OCI-LY3 (cell line): ENCODE data around the gene ABHD12.
"Not testable (repeated sequence)": the region's sequence is repeated elsewhere in the genome, so short reads cannot be mapped to it uniquely, and the experiment has no call there.

ENCODE experiments used
- H2AFZ ChIP-seq: fragments of 200-600, 300-600 bp; shearing (Covaris generic); 2 replicates; pipeline ENCODE4 v1.6.0; 2014; ENCODE audit warnings: antibody characterized with exemption, low read depth, low read length
- H3K27ac ChIP-seq: fragments of 200-600, 300-600 bp; sonication (generic); 2 replicates; pipeline ENCODE4 v1.5.1; 2014; ENCODE audit warnings: mild to moderate bottlenecking, low read length, moderate library complexity, mixed read lengths
- H3K27me3 ChIP-seq: fragments of 200-600, 300-600 bp; sonication (generic); 2 replicates; pipeline ENCODE4 v1.6.1; 2014; ENCODE audit warnings: low read depth, low read length, mixed read lengths
- H3K36me3 ChIP-seq: fragments of 200-600, 300-600 bp; sonication (generic); replicated peaks from 2 replicates; pipeline ENCODE3; 2014; ENCODE audit warnings: low read depth, low read length, mixed read lengths
- H3K4me1 ChIP-seq: fragments of 300-600, 200-600 bp; sonication (generic); 2 replicates; pipeline ENCODE4 v1.6.1; 2014; ENCODE audit warnings: low read length, mixed read lengths
- H3K4me2 ChIP-seq: fragments of 200-600, 300-600 bp; sonication (generic); 2 replicates; pipeline ENCODE4 v1.6.1; 2014; ENCODE audit warnings: low read length, mixed read lengths
- H3K4me3 ChIP-seq: fragments of 300-600, 200-600 bp; sonication (generic); 2 replicates; pipeline ENCODE4 v1.5.1; 2014; ENCODE audit warnings: antibody characterized with exemption, mild to moderate bottlenecking, low read length, moderate library complexity
- H3K79me2 ChIP-seq: fragments of 300-600, 200-600 bp; shearing (Covaris generic); 2 replicates; pipeline ENCODE4 v1.6.1; 2014; ENCODE audit warnings: mild to moderate bottlenecking, low read length, mixed read lengths
- H3K9ac ChIP-seq: fragments of 300-600, 200-600 bp; shearing (Covaris generic); 2 replicates; pipeline ENCODE4 v1.6.0; 2014; ENCODE audit warnings: mild to moderate bottlenecking, low read length, moderate library complexity
- H3K9me3 ChIP-seq: fragments of 200-600, 300-600 bp; shearing (Covaris generic); 2 replicates; pipeline ENCODE4 v1.6.1; 2014; ENCODE audit warnings: low read length, mixed read lengths; ENCODE audit not compliant: insufficient read depth
- H4K20me1 ChIP-seq: fragments of 200-600, 300-600 bp; sonication (generic); 2 replicates; pipeline ENCODE4 v1.6.1; 2016; ENCODE audit warnings: low read length, mixed read lengths; ENCODE audit not compliant: insufficient read depth
- CTCF ChIP-seq: fragments of 200-600, 300-600 bp; sonication (generic); IDR thresholded peaks from 2 replicates; pipeline ENCODE4 v1.5.1; 2014; ENCODE audit warnings: antibody characterized with exemption, low read length, low read depth
- EZH2phosphoT487 ChIP-seq: fragments of 200-600 bp; shearing (Covaris generic); IDR thresholded peaks from 2 replicates; pipeline ENCODE4 v1.6.1; 2018; ENCODE audit warnings: antibody characterized with exemption, mixed run types, low read depth

ABHD12 gene

GRCh38 chr20:25314497-25315417 lies 75.9 kb downstream of the ABHD12 start:
- no peak overlapping the region for H3K9ac ChIP-seq
- no peak overlapping the region for H2AFZ ChIP-seq
- peaks cover 5% of the 10 kb centered on the region for H3K36me3 ChIP-seq
- no peak overlapping the region for H3K27ac ChIP-seq
- peaks cover 45% of the 10 kb centered on the region for H3K4me1 ChIP-seq
- no peak overlapping the region for H3K4me3 ChIP-seq
- no peaks in the 10 kb centered on the region for H3K9me3 ChIP-seq
- TF ChIP-seq EZH2phosphoT487 (no peak), CTCF (no peak)
- H3K79me2 ChIP-seq, result peaks cover 4% of the 10 kb centered on the region; the same call in 1 of the 2 replicates
- H3K4me2 ChIP-seq, result no peak overlapping the region
- H4K20me1 ChIP-seq, result no peaks in the 10 kb centered on the region
- H3K27me3 ChIP-seq, result no peaks in the 10 kb centered on the region

GRCh38 chr20:25313593-25313992 lies 77.0 kb downstream of the ABHD12 start:
- H4K20me1 ChIP-seq, result no peaks in the 10 kb centered on the region
- H3K36me3 ChIP-seq, result peaks cover 5% of the 10 kb centered on the region
- H2AFZ ChIP-seq, result no peak overlapping the region
- TF ChIP-seq CTCF, result no peak
- TF ChIP-seq EZH2phosphoT487, result no peak
- no peak overlapping the region for H3K9ac ChIP-seq
- peak overlapping the region; percentile 51 for H3K4me2 ChIP-seq
- no peak overlapping the region for H3K27ac ChIP-seq
- no peak overlapping the region for H3K4me3 ChIP-seq
- H3K4me1 ChIP-seq, result peaks cover 36% of the 10 kb centered on the region
- H3K79me2 ChIP-seq, result peaks cover 4% of the 10 kb centered on the region; the same call in 1 of the 2 replicates
- H3K9me3 ChIP-seq, result no peaks in the 10 kb centered on the region
- no peaks in the 10 kb centered on the region for H3K27me3 ChIP-seq

- not testable (repeated sequence) for H3K79me2 ChIP-seq, H3K27ac ChIP-seq, H3K9me3 ChIP-seq, H3K9ac ChIP-seq, H3K36me3 ChIP-seq, H3K27me3 ChIP-seq, H2AFZ ChIP-seq, H4K20me1 ChIP-seq, H3K4me3 ChIP-seq, H3K4me2 ChIP-seq
- peaks cover 32% of the 10 kb centered on the region for H3K4me1 ChIP-seq
These were observed 77.9 kb downstream of the ABHD12 start for GRCh38 chr20:25312716-25313115.

- Histone ChIP-seq H3K4me3 (peak overlapping the region; percentile 58), H3K4me2 (peak overlapping the region; percentile 87), H2AFZ (no peak overlapping the region), H3K79me2 (no peaks in the 10 kb centered on the region), H3K4me1 (peaks cover 30% of the 10 kb centered on the region), H3K27ac (peak overlapping the region; percentile 53), H3K27me3 (no peaks in the 10 kb centered on the region), H3K9ac (peak overlapping the region; percentile 39; the same call in 1 of the 2 replicates), H3K9me3 (no peaks in the 10 kb centered on the region), H3K36me3 (no peaks in the 10 kb centered on the region), H4K20me1 (no peaks in the 10 kb centered on the region)
- no peak for TF ChIP-seq CTCF
- TF ChIP-seq EZH2phosphoT487, result no peak
These were observed 79.5 kb downstream of the ABHD12 start for GRCh38 chr20:25310921-25311728.
